ENCODE results near the gene PTPRD.
"Not testable (repeated sequence)": the region's sequence is repeated elsewhere in the genome, so short reads cannot be mapped to it uniquely, and the experiment has no call there.

Gene PTPRD

DNA sequence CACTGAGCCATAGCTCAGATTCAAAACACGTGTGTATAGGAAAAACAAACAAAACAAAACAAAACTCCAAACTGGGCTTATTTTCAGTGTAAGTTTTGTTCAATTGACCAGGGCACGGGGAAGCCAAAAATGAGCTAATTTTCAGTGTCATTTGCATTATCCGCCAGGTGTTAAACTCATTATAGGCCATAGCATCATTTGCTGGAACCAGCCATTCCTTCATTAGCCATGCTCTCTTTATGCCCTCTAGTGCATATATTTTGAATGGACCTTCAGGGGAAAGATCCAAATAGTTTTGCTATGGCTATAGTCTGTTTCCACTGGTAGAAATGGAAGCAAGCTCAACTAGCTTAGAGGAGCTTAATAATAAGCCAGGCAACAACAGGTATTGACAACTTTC is 1608.0 kb downstream of the PTPRD start:
- no peak for DNase-seq (ENCODE audit: low read depth)

DNA sequence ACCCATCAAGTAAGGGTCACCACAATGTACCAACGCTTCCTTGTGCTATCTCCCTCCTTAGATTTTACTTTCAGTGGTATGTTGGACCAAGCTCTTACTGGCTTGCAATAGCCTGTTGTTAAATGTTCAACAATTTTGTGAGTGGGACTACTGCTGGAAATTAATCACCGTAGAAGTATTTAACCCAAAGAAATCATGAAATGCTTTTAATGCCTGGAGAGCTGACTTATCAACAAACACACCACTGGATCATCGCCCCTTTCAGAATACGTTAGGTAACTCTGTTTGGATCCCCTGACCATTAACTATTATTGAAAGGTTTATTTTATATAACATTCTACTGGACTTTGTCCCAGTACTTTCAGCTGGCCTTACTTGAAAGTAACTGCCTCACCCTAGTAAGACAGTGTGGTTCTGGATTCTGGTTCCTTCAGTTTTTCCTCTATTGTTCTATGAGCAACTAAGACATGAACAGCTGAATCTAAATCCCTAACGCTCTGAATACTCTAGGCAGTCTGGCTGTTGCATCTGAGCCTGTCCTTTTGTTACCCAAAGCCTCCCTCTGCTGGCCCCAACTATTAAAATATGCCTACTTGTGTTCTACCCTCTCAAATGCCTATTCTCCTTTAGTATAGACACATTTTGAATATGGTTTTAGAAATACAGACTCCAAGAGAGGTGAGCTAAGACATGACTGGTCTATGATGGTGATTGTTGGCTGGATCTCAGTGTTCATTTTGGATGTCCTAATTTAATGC is 1609.8 kb downstream of the PTPRD start:
- DNase-seq (ENCODE audit: low read depth), result no peak

DNA sequence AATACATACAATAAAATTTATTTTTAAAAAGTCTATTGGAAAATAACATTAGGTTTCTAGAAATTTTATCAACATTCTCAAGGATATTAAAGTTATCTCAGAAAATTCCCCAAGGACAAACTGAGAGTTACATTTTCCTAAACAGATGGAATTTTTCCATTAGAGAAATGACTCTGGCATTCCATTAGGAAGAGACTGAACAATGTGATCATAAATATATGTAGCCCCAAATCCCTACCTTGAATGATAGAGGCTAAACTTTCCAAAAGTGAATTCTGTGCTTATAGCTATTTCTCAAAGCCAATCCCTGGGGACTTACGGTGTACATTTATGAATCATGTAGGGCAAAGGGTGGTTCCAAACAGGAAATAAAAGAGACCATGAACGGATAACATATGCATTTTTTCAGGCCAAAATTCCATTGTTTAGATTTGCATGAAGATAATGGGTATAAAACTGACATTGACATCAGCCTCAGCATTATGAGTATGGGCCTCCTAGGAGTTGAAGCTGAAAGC is 1632.2 kb downstream of the PTPRD start:
- no peak for DNase-seq (ENCODE audit: low read depth)

DNA sequence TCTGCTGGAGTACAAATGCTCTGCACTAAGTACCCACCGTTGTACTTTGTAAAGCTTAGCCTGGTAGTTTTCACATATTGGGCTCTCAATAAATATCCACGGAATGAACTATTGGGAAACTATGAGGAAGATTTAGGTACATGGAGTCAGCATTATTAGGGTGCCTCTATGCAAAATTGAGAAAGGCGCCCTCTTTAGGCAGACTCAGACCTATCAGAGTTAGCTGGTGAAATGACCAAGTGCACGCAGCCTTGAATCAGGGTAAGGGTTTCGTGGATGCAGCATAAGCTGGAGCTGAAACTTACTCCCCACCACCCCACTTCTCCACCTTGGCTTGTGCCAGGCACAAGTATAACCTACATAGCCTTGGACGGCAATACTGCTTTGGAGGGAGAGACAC is 1634.5 kb downstream of the PTPRD start:
- DNase-seq (ENCODE audit: low read depth), result no peak

DNA sequence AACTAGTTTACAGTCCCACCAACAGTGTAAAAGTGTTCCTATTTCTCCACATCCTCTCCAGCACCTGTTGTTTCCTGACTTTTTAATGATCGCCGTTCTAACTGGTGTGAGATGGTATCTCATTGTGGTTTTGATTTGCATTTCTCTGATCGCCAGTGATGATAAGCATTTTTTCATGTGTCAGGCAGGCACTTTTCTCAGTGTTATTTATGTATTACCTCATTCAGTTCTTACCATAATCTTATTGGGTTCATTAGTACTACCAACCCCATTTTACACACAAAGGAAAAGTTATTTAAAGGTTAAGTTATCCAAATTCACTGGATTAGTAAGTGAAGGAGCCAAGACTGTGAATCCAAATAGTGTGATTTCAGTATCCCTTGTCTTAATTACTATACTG is 1644.5 kb downstream of the PTPRD start:
- DNase-seq (ENCODE audit: low read depth), result not testable (repeated sequence)

DNA sequence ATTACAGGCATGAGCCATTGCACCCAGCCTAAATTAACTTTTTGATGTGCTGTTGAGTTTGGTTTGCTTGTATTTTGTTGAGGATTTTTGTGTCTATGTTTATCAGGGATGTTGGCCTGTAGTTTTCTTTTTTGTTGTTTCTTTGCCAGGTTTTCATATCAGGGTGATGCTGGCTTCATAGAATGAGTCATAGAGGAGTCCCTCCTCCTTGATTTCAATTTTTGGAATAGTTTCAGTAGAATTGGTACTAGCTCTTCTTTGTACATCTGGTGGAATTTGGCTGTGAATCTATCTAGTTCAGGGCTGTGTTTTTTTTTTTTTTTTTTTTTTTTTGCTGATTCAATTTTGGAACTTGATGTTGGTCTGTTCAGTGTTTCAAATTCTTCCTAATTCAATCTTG is 1648.9 kb downstream of the PTPRD start:
- DNase-seq (ENCODE audit: low read depth), result no peak

DNA sequence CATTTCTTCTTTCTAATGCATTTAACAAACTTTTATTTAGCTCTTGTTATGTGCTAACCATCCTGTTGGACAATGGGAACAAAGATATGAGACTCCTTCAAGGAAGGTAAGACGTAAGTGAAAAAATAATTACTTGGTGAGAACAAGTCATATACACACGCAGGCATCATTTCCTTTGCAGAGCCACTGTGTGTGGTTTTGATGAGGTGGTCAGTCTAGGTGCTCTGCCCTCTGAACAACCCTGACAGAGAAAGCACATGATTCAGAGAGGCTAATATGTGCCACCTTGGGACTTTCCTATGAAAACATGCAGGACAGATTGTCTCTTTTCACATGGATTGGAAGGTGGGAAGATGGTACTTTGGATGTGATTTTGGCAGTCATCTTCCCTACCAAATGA is 1650.7 kb downstream of the PTPRD start:
- DNase-seq (ENCODE audit: low read depth), result no peak

DNA sequence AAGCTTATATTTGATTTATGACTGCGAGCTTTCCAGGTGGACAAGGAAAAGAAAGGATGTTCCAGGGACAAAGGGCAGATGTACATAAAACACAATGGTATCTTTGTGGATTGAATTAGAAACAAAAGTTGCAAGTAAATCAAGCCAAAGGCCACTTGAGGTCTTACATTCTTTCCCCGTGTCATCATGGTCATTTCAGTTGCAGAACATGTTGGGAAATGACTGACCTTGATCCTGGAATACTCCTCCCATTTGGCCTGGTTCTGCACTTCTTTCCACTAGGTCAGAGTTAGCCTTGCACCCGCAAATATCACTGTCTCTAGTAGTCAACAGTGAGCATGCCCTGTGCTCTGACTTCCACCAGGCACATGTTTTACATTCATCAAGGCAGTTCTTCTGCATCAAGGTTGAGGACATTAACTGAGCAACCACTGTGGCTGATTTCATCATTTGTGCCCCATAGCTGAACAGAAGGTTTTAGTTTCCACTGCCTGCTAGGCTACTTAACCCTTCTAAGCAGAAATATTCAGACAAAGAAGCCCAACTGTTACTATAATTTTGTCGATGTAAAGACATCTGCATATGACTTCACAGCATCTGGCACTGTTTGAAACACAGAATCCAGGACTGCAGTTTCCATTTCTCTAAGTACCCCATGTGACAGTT is 1651.5 kb downstream of the PTPRD start:
- DNase-seq (ENCODE audit: low read depth), result no peak

DNA sequence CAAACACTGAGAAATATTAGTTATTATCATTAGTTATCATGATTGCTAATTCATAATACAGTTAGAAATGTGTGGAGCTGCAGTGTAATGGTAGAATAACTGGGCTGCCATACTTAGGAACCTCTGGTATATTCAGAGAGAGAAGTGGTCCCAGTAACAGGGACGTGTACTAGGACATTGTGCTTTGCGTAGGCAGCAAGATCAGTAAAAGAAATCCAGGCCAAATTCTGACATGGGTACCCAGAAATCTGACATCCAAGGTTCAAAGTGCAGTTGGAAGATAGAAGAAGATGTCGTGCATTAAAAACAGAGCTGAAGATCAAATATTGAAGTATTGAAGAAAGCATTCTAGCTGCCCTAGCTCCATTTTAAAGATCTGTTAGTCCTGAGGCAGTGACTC is 1652.5 kb downstream of the PTPRD start:
- DNase-seq (ENCODE audit: low read depth), result no peak

DNA sequence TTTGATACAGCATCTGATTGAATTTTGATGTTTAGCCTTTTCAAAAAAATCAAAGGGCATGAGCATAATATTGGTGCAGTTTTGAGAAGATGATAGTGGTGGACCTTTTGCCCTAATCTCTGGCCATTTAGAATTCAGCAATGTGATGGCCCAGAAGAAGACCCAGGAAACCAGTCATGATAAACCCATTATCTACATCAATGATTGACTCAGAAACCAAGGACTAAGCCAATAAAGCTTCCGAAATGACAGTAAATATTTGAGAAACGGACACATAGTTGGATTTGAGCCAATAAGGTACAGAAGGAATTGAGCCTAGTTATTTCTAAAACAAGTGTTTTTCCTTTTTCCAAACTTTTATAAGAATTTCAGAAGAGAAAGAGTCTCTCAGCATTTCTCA is 1654.4 kb downstream of the PTPRD start:
- no peak for DNase-seq (ENCODE audit: low read depth)

DNA sequence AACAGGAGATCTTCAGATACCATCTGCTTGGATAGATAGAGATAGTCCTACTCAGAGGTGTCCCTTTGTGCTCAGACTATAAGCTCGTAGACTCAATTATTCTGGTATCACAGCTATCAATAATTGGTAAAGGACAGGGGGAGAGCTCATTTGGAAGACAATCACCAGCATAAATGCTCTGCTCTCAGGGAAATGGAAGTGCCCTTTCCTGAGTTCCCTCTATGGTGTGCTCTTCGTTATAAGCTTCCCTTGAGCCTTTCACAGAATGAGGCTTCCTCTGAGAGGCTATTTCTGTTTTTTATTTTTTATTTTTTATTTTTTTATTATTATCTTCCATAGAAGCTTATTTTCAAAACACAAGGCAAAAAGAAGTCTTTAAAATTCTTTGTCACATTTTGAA is 1657.5 kb downstream of the PTPRD start:
- DNase-seq (ENCODE audit: low read depth), result no peak

DNA sequence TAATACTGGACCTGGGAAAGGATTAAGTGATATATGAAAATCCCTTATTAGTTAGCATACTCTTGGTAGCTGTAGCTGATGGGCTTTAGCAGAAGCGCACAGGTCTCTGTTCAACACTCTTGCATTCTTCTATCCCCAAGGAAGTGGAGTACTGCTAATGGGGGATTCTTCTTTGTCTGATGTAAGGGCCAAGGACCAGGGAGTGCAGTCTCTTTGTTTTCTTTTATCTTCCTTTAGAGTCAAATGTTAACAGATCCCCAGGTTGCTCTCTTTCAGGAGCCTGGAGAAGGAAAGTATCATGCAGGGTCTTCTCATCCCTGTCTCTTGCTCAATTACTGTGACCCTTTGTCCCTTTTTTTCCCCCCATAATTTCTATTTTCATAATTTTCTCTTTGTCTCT is 1666.3 kb downstream of the PTPRD start:
- no peak for DNase-seq (ENCODE audit: low read depth)

DNA sequence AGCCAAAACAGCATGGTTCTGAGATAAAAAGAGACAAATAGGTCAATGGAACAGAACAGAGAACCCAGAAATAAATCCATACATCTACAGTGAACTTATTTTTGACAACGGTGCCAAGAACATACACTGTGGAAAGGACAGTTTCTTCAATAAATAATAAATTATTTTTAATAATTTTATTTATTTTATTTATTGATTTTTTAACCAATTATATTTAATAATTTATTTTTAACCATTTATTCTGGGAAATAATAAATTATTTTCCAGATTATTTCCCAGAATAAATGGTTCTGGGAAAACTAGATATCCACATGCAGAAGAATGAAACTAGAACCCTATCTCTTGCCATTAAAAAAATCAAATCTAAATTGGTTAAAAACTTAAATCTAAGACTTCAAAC is 1669.4 kb downstream of the PTPRD start:
- no peak for DNase-seq (ENCODE audit: low read depth)

DNA sequence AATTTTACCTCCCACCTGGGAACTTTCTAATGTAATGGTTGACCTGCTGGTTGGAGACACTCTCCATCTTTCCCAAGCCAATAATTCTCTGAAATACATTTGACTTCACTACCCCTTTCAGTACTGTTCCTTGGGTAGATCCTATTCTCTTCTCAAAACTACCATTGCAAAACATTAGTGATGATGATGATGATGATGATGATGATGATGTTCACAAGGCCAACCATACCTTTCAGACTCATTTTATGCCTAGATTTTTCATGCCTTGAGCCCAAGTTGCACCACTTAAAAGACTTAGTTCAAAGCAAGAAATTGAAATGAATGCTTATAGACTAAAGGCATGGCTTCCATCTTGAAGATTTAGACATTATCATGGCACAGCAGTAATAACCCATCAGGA is 1672.2 kb downstream of the PTPRD start:
- DNase-seq (ENCODE audit: low read depth), result no peak

DNA sequence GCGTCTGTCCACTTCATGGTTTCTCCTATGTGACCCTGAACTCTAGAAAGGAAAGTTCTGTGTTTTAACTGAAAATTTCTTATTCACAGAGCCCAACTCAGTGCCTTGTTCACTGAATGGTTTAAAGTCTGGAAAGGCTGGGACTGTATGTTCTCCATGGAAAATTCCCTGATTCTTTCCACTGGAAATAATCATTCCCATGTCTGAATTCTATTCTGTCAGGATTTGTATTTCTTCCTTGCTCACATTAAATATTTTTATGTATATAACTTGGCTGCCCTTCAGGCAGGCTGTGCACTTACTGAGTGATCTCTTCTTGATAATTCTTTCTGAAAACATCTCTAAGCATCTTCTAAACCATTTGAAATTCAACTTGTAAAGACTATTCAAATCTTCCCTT is 1686.3 kb downstream of the PTPRD start:
- DNase-seq (ENCODE audit: low read depth), result no peak

DNA sequence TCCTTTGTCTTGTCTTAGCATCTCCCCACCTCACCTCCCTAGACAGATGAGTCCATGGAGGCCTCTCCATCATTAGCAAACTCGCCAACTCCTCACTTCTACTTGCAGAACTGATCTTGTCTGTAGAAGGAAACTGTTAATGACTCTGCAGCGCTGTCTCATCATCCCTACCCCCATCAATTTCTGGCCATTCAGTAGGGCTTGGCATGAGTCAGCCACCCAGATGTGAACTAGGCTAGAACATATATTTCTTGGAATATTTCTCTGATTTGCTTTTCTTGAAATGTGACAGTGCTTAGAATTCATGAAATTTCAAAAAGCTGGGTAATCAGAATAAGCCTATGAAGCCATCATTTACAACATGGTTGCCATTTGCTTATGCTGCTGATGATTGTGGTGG is 1688.2 kb downstream of the PTPRD start:
- DNase-seq (ENCODE audit: low read depth), result no peak

DNA sequence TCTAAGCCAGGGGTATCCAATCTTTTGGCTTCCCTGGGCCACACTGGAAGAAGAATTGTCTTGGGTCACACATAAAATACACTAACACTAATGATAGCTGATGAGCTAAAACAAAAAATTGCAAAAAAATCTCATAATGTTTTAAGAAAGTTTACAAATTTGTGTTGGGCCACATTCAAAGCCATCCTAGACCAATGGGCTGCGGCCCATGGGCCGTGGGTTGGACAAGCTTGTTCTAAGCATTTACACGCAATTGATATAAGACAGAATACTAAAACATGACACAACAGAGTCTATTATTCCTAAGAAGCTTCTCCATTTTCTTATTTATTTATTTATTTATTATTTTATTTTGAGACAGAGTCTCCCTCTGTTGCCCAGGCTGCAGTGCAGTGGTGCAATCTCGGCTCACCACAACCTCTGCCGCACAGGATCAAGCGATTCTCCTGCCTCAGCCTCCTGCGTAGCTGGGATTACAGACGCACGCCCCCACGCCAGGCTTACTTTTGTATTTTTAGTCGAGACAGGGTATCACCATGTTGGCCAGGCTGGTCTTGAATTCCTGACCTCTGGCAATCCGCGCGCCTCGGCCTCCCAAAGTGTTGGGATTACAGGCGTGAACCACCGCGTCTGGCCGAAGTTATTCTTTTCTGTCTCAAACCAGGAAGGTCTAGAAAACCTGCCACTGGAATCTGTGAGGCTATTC is 1692.2 kb downstream of the PTPRD start:
- not testable (repeated sequence) for DNase-seq (ENCODE audit: low read depth)

DNA sequence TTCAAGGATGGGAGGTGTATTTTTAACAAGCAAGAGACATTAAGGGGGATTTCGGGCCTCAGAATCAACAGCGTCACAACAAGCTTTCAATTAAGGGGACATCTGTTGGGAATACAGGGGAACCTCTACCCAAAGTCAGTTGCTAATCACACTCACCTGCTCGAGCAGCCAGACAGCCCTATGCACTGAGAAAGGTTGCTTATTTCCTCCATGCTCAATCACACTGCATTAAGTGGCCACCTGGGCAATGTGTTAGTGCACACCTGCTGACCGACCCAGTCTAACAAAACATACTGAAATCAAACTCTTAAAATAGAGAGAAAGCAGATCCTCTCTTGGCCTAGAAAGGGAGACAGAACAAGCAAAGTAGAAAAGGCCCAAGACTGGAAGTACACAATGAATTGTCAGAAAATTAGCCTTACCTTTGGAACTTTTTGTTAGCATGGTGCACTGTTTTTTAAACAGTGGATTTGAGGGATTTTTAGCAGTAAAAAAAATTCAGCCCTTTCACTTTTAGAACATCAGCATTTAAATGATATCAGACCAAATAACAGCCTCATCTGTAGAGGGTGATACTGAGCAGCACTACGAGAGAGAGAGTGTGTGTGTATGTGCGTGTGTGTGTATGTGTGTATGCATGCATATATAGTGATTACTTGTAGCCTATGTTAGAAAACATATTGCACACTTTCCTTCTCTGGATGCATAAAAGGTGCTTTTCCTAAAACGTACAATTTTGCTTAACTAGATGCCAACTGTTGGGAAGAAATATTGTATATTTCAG is 1694.7 kb downstream of the PTPRD start:
- no peak for DNase-seq (ENCODE audit: low read depth)

DNA sequence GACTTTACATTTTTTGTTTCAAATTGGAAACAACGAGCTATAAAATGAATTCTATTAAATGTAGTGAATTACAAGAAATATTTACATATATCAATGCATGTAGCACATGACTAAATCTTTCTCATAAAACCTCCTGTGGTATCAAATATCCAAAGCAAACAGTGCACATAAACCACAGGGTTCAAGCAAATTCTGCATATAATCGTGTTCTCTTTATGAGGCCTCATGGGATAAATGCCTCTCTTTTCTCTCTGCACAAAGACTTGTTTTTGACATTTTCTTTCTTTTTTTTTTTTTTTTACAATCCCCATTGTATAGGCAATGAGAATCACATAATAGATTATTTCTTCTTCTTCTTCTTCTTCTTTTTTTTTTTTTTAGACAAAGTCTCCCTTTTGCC is 1696.0 kb downstream of the PTPRD start:
- DNase-seq (ENCODE audit: low read depth), result no peak

DNA sequence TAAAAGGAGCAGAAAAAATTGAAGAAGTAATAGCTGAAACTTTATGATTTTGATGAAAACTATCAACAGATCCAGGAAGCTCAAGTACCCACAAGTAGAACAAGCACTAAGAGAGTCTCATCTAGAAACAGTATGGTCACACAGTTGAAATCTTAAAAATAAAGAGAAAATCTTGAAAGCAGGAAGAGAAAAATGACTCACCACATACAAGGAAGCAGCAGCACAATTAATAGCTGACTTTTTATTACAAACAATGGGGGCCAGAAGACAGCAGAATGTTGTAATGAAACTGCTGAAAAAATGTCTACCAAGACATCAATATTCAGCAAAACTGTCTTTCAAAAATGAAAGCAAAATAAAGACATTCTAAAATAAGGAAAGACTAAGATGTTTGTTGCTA is 1704.9 kb downstream of the PTPRD start:
- no peak for DNase-seq (ENCODE audit: low read depth)

DNA sequence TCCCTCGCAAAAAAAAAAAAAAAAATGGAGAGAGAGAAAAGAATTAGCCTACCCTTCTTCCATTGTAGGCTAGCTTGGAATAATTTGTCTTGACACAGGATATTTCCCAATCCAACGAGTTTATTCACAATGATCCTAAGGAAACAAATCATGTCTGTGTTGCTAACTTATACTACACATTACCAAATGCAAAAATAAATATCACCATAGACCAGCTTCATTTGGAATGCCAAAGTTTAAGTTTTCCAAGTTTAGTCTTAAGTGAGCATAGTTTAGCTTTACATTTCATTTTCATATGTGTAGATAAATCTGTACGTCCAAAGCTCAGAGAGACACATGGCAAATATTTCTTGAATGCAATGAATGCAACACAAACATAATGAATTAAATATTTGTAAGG is 1707.1 kb downstream of the PTPRD start:
- no peak for DNase-seq (ENCODE audit: low read depth)

DNA sequence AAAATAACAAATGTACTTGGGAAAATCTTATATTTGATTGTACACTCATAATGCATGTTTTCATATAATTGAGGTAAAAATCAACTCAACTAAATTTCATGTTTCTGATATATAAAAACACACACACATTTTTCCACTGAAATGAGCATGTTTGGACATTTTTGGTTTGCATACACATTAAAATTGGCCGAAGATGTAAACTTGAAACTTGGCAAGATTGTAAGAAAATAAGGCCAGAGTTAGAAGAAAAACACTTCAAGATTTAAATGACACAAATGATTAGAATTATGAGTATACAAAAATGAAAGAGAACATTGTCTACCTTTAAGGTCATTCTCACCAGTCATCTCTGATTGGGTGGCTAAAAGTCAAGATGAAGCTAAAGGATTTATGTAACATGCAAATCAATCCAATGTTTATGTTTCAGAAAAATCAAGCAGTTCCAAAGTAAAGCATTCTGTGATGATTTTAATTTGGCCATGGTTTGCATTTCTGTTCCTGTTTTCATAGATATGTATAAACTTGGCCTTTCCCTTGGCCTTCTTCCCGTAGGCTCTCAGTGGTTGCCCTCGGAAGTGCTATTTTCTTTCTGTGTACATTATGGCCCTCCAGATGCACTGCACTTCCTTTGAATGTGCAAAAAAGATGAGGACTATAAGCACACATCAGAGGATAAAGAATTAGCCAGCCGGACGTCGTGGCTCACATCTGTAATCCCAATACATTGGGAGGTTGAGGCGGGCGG is 1707.9 kb downstream of the PTPRD start:
- DNase-seq (ENCODE audit: low read depth), result no peak

Measured in HS-27A (cell line).